HepG2 (cell line): Measurements from ENCODE around the gene EPB41L2. TPM values are rescaled to one million over a fixed set of nuclear protein-coding genes. Genes with fewer than 3 reads are reported as not detected.

Experiments used
- ATAC-seq: fragments of 200-7000 bp; cut with Tn5 transposase; 3 replicates; pipeline ENCODE4 v1.9.1; 2020; ENCODE audit warnings: mild to moderate bottlenecking, moderate library complexity
- BruUV-seq: library from RNA; stranded (reverse); fragments of 400-500 nt; replicated peaks from 2 replicates; lab custom pipeline; 2021; lab: Mats Ljungman, UMichigan
- CTCF ChIA-PET: fragments of 300-600 bp; formaldehyde crosslinking; extraction: SDS; loops from one replicate; lab custom pipeline; 2021; ENCODE audit warnings: low total read pairs, inconsistent platforms, low intra/inter-chr PET ratio; lab: Yijun Ruan, JAX
- POLR2A ChIA-PET: fragments of 350-600 bp; sonication (Branson Sonifier 250); formaldehyde crosslinking; loops from one replicate; lab custom pipeline; 2020; ENCODE audit warnings: antibody characterized with exemption, inconsistent platforms; lab: Yijun Ruan, JAX
- DNase-seq: peaks from one replicate; pipeline ENCODE4 v3.0.0-alpha.2; 2015; ENCODE audit warnings: low spot score
- FAIRE-seq: peaks from 3 replicates; lab custom pipeline; 2011; peaks lifted over from hg19 to GRCh38; lab: Jason Lieb, UNC
- H2AFZ ChIP-seq: one replicate; pipeline ENCODE4 v1.6.1; 2011; ENCODE audit warnings: low read length, inconsistent platforms
- H3K27ac ChIP-seq: fragments of 300-600 bp; 3 replicates; pipeline ENCODE4 v1.8.0; 2011; ENCODE audit warnings: mixed run types, mild to moderate bottlenecking, mixed read lengths, low read length, inconsistent platforms; ENCODE audit not compliant: insufficient read depth; ENCODE audit errors: extremely low read length
- H3K27me3 ChIP-seq, 2 experiments: fragments of 200-600 bp in 1 of 2; 2 replicates in 1 of 2; 3 replicates in 1 of 2; pipeline versions ENCODE4 v1.6.0 to v1.8.0; 2011; ENCODE audit warnings: low read length in 2 of 2, mild to moderate bottlenecking in 2 of 2, moderate library complexity in 2 of 2, inconsistent platforms in 1 of 2; ENCODE audit not compliant: insufficient read depth in 2 of 2, control insufficient read depth in 1 of 2
- H3K36me3 ChIP-seq, 2 experiments: fragments of 200-600 bp in 1 of 2; replicated peaks in 1 of 2; 2 replicates in 1 of 2; 3 replicates in 1 of 2; pipeline versions ENCODE4 v1.5.1 to v1.8.0; 2011; ENCODE audit warnings: low read length in 2 of 2, inconsistent platforms in 1 of 2; ENCODE audit not compliant: insufficient read depth in 2 of 2, control insufficient read depth in 1 of 2
- H3K4me1 ChIP-seq: 2 replicates; pipeline ENCODE4 v1.5.1; 2012; ENCODE audit warnings: low read length, inconsistent platforms; ENCODE audit not compliant: insufficient read depth
- H3K4me2 ChIP-seq: 2 replicates; pipeline ENCODE4 v1.6.0; 2011; ENCODE audit warnings: low read depth, low read length, inconsistent platforms
- H3K4me3 ChIP-seq, 3 experiments: fragments of 200-600 bp in 1 of 3; sonication (generic), shearing (Covaris generic) in 1 of 3; replicated peaks in 1 of 3; 2 replicates each; pipeline ENCODE4 v1.5.1; 2011 to 2016; ENCODE audit warnings: low read length in 3 of 3, inconsistent platforms in 2 of 3, low read depth in 2 of 3, mild to moderate bottlenecking in 2 of 3, control low read depth in 1 of 3, mixed read lengths in 1 of 3; ENCODE audit not compliant: insufficient read depth in 1 of 3
- H3K79me2 ChIP-seq: one replicate; pipeline ENCODE4 v1.6.1; 2011; ENCODE audit warnings: low read length, inconsistent platforms; ENCODE audit not compliant: insufficient read depth
- H3K9ac ChIP-seq: 2 replicates; pipeline ENCODE4 v1.6.0; 2011; ENCODE audit warnings: mild to moderate bottlenecking, low read depth, low read length, inconsistent platforms; ENCODE audit not compliant: insufficient read depth
- H3K9me3 ChIP-seq: 2 replicates; pipeline ENCODE4 v1.5.1; 2012; ENCODE audit warnings: mild to moderate bottlenecking, low read length
- H4K20me1 ChIP-seq: 2 replicates; pipeline ENCODE4 v1.6.0; 2011; ENCODE audit warnings: inconsistent platforms, mild to moderate bottlenecking, low read length, moderate library complexity; ENCODE audit not compliant: insufficient read depth
- POGZ ChIP-seq: sonication (generic); formaldehyde crosslinking; IDR thresholded peaks from 2 replicates; pipeline ENCODE4 v1.4.0; 2020; ENCODE audit warnings: mild to moderate bottlenecking, missing genetic modification reagents
- RNF2 ChIP-seq: fragments of 450-650 bp; conservative IDR thresholded peaks from 2 replicates; pipeline ENCODE4 v1.6.1; 2016; ENCODE audit warnings: low read depth
- ZNF10 ChIP-seq: sonication (generic); formaldehyde crosslinking; IDR thresholded peaks from 2 replicates; pipeline ENCODE4 v1.4.0; 2020; ENCODE audit warnings: mild to moderate bottlenecking, low read depth, missing genetic modification reagents, borderline replicate concordance
- ZNF138 ChIP-seq: sonication (generic); formaldehyde crosslinking; IDR thresholded peaks from 2 replicates; pipeline ENCODE4 v1.5.0; 2020; ENCODE audit warnings: mild to moderate bottlenecking, low read depth, missing genetic modification reagents
- ZNF251 ChIP-seq: sonication (generic); formaldehyde crosslinking; IDR thresholded peaks from 2 replicates; pipeline ENCODE4 v1.9.0; 2021; ENCODE audit warnings: mild to moderate bottlenecking, missing genetic modification reagents
- ZNF598 ChIP-seq: sonication (generic); formaldehyde crosslinking; IDR thresholded peaks from 2 replicates; pipeline ENCODE4 v1.5.1; 2020; ENCODE audit warnings: mild to moderate bottlenecking, missing genetic modification reagents, borderline replicate concordance
- ZNF672 ChIP-seq: sonication (generic); formaldehyde crosslinking; IDR thresholded peaks from 2 replicates; pipeline ENCODE4 v1.8.1; 2022; ENCODE audit warnings: missing genetic modification reagents
- ZNF7 ChIP-seq: IDR thresholded peaks from 2 replicates; pipeline ENCODE4 v1.6.1; 2016; ENCODE audit warnings: missing biosample characterization, missing genetic modification reagents
- ZNF761 ChIP-seq: sonication (generic); formaldehyde crosslinking; conservative IDR thresholded peaks from 2 replicates; pipeline ENCODE4 v1.4.0; 2020; ENCODE audit warnings: mild to moderate bottlenecking, missing genetic modification reagents
- WGBS: methylation state at CpG from one replicate; pipeline ENCODE4 v1.1.6; 2017; ENCODE audit warnings: low lambda C conversion rate; 5-methylcytosine and 5-hydroxymethylcytosine counted together
- in situ Hi-C: cut with HindIII; loops from 2 replicates; pipeline ENCODE4 v1.10.0; 2017; ENCODE audit warnings: low pct_unique_long_range_greater_than_20kb; ENCODE audit not compliant: extremely low pct_ligation_motif_present
- intact Hi-C: fragments of 100-400 bp; cut with micrococcal nuclease; formaldehyde crosslinking; loops from one replicate; pipeline ENCODE4 v1.10.0; 2022; ENCODE audit not compliant: unreplicated experiment
- polyA plus RNA-seq, 8 experiments: library from polyadenylated mRNA; depleted of rRNA in 3 of 8; stranded (reverse) in 7 of 8; unstranded in 1 of 8; fragments of >200 nt; fragmentation: Illumina TruSeq in 4 of 8; extraction: Trizol in 4 of 8; gene quantifications; 2 replicates each; pipeline versions ENCODE4 v1.2.1 to v1.2.3, GENCODE V29; 2011 to 2016; ENCODE audit warnings: low read depth in 4 of 8, missing spikeins in 1 of 8, mixed read lengths in 1 of 8; ENCODE audit not compliant: insufficient read depth in 1 of 8
- total RNA-seq, 5 experiments: library from RNA; depleted of rRNA; stranded (reverse); fragments of >200 nt; fragmentation: Illumina TruSeq; extraction: Trizol; gene quantifications; 2 replicates each; pipeline ENCODE4 v1.2.3, GENCODE V29; 2016; ENCODE audit warnings: low read depth in 1 of 5
- TF ChIP-seq, protein P1 (sequence below): sonication (generic); formaldehyde crosslinking; IDR thresholded peaks from 2 replicates; pipeline ENCODE4 v1.5.1; 2020; ENCODE audit warnings: missing genetic modification reagents, mild to moderate bottlenecking, borderline replicate concordance
- TF ChIP-seq, protein P2 (sequence below): sonication (generic); formaldehyde crosslinking; IDR thresholded peaks from 2 replicates; pipeline ENCODE4 v1.4.0; 2020; ENCODE audit warnings: missing genetic modification reagents
- TF ChIP-seq, protein P3 (sequence below): sonication (generic); formaldehyde crosslinking; IDR thresholded peaks from 2 replicates; pipeline ENCODE4 v1.4.0; 2020; ENCODE audit warnings: low read depth, missing genetic modification reagents

EPB41L2 gene
- total and polyA plus RNA-seq, 2 of the 13 experiments (the other 11 are each of a cell fraction or from before 2014, with no cell fraction given): 41.7 to 56.4 TPM

DNA sequence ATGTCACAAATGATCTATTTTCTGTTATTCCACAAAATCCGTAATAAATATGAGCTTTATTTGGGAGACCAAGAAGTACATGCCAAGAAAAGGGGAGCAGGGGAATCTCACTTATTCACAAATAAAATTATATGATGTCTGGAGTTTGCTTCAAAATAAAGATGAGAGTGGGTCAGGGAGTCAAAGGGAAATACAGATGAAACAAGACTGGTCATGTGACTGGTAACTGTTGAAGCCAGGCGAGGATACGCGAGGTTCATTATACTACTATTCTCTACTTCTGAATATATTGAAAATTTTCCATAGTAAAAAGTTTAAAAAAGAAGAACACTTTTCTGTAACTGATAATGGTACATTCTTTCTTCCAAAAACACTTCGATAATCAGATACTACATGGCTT, 14.6 kb downstream of the EPB41L2 start:
- 96% methylated on average over 5 of the region's 5 CpGs for WGBS
- Histone ChIP-seq H3K79me2 (peaks cover 92% of the 10 kb centered on the region), H3K9ac (no peak overlapping the region), H2AFZ (no peak overlapping the region), H3K4me3 (no peak overlapping the region), H3K27ac (no peak overlapping the region), H3K4me1 (peaks cover 18% of the 10 kb centered on the region), H3K9me3 (peaks cover 2% of the 10 kb centered on the region; the same call in 1 of the 2 replicates), H3K36me3 (no peaks in the 10 kb centered on the region; a peak in 1 of 5 replicates), H3K4me2 (no peak overlapping the region), H4K20me1 (no peaks in the 10 kb centered on the region; the same call in 1 of the 2 replicates), H3K27me3 (no peaks in the 10 kb centered on the region)
- in situ Hi-C loops (no loop called here), intact Hi-C loops (no loop called here)
- no TSS peak for BruUV-seq
- TF ChIP-seq RNF2 (no peak), ZNF251 (CRISPR knock-in tag) (no peak), ZNF598 (CRISPR knock-in tag) (no peak), POGZ (no peak), ZNF7 (CRISPR knock-in tag) (no peak), ZNF138 (CRISPR knock-in tag) (no peak), ZNF10 (CRISPR knock-in tag) (no peak), ZNF761 (CRISPR knock-in tag) (no peak), ZNF672 (CRISPR knock-in tag) (no peak)
- TF ChIP-seq, protein P1, sequence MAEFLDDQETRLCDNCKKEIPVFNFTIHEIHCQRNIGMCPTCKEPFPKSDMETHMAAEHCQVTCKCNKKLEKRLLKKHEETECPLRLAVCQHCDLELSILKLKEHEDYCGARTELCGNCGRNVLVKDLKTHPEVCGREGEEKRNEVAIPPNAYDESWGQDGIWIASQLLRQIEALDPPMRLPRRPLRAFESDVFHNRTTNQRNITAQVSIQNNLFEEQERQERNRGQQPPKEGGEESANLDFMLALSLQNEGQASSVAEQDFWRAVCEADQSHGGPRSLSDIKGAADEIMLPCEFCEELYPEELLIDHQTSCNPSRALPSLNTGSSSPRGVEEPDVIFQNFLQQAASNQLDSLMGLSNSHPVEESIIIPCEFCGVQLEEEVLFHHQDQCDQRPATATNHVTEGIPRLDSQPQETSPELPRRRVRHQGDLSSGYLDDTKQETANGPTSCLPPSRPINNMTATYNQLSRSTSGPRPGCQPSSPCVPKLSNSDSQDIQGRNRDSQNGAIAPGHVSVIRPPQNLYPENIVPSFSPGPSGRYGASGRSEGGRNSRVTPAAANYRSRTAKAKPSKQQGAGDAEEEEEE (CRISPR knock-in tag): no peak
- TF ChIP-seq, protein P2, sequence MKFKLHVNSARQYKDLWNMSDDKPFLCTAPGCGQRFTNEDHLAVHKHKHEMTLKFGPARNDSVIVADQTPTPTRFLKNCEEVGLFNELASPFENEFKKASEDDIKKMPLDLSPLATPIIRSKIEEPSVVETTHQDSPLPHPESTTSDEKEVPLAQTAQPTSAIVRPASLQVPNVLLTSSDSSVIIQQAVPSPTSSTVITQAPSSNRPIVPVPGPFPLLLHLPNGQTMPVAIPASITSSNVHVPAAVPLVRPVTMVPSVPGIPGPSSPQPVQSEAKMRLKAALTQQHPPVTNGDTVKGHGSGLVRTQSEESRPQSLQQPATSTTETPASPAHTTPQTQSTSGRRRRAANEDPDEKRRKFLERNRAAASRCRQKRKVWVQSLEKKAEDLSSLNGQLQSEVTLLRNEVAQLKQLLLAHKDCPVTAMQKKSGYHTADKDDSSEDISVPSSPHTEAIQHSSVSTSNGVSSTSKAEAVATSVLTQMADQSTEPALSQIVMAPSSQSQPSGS (CRISPR knock-in tag): no peak
- TF ChIP-seq, protein P3, sequence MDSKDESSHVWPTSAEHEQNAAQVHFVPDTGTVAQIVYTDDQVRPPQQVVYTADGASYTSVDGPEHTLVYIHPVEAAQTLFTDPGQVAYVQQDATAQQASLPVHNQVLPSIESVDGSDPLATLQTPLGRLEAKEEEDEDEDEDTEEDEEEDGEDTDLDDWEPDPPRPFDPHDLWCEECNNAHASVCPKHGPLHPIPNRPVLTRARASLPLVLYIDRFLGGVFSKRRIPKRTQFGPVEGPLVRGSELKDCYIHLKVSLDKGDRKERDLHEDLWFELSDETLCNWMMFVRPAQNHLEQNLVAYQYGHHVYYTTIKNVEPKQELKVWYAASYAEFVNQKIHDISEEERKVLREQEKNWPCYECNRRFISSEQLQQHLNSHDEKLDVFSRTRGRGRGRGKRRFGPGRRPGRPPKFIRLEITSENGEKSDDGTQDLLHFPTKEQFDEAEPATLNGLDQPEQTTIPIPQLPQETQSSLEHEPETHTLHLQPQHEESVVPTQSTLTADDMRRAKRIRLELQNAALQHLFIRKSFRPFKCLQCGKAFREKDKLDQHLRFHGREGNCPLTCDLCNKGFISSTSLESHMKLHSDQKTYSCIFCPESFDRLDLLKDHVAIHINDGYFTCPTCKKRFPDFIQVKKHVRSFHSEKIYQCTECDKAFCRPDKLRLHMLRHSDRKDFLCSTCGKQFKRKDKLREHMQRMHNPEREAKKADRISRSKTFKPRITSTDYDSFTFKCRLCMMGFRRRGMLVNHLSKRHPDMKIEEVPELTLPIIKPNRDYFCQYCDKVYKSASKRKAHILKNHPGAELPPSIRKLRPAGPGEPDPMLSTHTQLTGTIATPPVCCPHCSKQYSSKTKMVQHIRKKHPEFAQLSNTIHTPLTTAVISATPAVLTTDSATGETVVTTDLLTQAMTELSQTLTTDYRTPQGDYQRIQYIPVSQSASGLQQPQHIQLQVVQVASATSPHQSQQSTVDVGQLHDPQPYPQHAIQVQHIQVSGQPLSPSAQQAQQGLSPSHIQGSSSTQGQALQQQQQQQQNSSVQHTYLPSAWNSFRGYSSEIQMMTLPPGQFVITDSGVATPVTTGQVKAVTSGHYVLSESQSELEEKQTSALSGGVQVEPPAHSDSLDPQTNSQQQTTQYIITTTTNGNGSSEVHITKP: no peak
- no peak for ATAC-seq
- DNase-seq: no peak
- no peak for FAIRE-seq
- ChIA-PET CTCF (no interaction called here), POLR2A (no interaction called here)
